ENCODE data around the gene ZFAND4.
"Not testable (repeated sequence)": the region's sequence is repeated elsewhere in the genome, so short reads cannot be mapped to it uniquely, and the experiment has no call there.

The ZFAND4 gene

DNA sequence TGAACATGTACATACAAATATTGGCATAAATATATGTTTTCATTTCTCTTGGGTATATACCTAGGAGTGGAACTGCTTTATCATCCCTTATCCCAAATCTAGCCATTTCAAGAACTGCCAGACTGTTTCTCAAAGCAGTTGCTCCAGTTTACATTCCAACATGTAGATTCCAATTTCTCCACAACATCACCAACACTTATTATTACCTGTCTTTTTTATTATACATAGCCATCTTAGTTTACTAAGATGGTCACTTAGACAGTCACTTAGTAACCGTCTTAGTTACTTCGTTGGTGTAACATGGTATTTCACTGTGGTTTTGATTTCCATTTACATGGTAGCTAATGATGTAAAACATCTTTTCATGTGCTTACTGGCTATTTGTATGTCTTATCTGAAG is 82.7 kb downstream of the ZFAND4 start:
- no peak for DNase-seq (ENCODE audit: low read depth)

DNA sequence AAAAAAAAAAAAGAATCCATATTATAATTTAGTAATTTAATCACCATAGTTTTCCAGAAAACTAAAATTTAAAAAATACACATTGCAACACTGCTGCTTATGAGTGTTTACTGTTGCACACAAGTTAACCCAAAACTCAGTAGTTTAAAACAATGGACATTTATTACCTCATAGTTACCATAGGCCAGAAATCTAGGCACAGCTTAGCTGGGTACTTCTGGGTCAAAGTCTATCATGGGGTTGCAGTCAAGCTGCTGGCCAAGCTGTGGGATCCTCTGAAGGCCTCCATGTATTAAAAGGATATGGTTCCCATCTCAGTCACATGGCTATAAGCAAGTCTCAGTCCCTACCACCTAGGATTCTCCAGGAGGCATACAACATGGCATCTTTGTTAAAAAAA is 83.6 kb downstream of the ZFAND4 start:
- DNase-seq (ENCODE audit: low read depth): no peak

DNA sequence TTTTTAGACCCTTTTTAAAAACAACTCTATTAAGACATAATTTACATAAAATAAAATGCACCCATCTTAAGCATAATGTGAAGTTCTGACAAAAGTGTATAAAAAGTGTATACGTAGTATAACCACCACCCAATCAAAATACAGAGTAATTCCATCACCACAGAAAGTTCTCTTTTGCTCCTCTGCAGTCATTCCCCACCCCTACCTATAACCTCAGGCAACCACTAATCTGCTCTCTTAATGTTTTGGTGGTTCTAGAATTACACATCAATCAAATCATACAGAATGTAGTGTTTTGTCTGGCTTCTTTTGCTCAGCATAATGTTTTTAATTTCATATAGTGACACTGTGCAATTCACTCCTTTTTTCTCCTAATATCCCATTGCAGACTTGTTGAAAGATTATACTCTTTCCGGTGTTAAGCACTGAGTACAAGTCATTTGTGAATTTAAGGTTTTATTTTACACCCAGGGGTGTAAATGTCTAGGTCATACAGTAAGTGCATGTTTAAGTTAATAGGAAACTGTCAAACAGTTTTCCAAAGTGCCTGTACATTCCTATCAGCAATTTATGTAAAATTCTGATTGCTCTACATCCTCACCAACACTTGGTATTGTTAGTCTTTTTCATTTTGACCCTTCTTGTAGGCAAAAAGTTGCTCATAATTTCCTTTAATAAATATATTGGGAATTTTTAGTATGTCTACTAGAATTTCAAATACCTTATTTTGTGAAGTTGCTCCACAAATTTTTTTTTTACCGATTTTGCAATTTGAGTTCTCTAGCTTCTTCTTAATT is 86.3 kb downstream of the ZFAND4 start:
- no peak for DNase-seq (ENCODE audit: low read depth)

DNA sequence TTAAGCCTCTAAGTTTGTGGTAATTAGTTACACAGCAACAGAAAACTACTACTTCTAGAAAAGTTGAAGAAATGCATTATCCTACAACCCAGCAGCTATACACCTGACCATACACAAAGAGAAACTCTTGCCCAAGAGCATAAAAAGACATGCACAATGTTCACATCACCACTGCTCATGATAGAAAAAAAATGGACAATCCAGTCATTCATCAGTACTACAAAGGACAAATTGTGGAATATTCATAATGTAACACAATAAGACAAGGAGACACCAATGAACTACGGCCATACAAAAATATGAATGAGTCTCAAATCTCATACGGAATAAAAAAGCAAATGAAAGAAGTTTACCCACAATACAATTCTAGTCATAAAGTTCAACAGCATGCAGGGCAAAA is 87.4 kb downstream of the ZFAND4 start:
- no peak for DNase-seq (ENCODE audit: low read depth)

DNA sequence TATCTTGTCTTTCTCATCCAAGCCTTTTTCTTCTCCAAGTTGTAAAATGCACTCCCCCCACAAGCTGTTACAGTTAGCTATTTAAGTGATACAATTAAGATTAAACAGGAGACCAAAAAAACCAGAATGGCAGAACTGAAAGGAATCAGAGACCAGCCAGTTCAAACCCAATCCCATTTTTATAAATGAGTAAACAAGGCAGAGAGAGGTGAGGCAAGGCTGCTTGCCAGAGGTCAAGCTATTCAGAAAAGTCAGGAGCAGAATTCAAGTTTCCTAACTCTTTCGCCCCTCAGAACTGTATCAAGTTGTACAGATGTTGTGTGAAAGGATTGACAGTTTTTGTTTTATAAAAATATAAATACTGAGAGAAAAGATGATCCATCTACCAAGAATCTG is 90.2 kb downstream of the ZFAND4 start:
- DNase-seq (ENCODE audit: low read depth): no peak

DNA sequence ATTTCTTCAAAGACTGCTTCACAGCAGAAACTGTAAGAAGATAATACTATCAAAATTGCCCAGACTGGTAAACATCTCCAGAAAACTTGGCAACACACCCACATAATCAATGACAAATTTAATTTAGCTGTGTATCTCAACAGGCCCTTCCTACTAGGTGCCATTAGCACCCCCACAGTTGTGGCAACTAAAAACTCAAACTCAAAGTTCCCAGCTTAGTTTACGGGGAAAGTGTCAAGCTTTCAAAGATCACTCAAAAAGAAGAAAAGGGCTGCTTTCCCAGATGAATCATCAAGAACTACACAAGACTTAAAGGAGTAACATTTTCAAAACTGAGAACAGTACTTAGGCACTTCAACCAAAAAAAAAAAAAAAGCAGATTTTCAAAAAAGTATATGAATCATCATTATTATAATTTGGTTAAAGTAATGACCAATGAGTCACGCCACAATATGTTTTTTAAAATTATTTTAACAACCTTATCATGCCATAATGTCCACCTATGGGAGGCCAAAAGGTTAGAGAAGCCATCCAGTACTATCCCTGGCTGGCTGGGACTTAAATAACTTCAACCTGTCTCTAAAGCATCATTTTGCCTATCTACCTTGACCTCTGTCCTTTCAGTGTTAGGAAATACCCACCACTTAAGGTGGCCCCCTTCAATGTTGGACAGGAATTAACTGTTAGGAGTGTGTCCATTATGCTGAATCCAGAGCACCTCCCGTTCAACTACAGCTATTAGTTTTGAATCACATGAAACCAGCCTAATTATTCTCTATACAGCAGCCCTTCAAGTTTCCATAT is 90.8 kb downstream of the ZFAND4 start:
- no peak for DNase-seq (ENCODE audit: low read depth)

DNA sequence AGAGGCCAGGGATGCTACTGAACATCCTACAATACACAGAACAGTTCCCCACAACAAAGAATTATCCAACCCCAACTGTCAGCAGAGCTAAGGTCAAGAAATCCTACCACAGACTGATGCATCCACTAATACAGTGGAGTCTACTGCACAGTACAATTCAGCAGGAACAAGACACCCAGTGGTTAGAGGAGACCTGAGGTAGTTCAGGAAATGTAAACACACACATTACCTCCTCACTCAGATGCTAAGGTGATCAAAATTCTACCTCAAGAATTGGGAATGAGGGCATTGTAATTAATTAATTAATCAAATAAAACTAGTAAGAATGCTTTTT is 91.4 kb downstream of the ZFAND4 start:
- no peak for DNase-seq (ENCODE audit: low read depth)

DNA sequence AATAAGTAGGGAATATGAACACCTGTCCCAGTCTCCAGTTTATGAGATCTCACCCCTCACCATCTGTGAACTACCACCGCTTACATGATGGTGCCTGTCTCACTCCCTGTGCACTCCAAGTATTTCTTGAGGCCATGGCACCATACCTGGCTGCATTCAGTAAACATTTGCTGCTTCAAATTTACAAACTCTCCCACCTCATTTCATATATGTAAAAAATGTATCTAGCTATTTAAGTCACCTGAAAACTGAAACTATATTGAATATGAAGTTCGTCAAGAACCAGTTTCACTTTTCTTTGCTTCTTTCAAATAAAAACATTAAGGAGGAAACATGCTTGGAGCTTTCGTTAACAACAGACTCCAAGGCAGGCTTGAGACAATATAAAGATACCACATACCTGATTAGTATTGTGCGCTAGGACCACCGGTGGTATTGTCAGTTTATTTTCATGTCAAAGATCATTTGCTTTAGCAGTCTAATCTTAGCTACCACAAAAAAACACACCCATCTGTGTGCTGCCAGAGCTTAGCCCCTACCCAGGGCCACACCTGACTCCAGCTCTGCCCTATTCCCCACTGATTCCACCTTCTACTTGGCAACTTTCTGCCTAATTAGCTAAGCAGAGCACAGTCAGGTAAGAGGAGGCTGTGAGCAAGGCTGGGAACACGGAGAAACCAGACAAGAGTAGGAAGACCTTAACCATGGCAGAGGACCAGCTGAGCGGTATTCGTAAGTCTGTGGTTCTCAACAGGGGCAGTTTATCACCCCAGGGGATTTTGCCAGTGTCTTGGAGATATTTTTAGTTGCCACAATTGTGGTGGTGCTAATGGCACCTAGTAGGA is 92.0 kb downstream of the ZFAND4 start:
- no peak for DNase-seq (ENCODE audit: low read depth)

DNA sequence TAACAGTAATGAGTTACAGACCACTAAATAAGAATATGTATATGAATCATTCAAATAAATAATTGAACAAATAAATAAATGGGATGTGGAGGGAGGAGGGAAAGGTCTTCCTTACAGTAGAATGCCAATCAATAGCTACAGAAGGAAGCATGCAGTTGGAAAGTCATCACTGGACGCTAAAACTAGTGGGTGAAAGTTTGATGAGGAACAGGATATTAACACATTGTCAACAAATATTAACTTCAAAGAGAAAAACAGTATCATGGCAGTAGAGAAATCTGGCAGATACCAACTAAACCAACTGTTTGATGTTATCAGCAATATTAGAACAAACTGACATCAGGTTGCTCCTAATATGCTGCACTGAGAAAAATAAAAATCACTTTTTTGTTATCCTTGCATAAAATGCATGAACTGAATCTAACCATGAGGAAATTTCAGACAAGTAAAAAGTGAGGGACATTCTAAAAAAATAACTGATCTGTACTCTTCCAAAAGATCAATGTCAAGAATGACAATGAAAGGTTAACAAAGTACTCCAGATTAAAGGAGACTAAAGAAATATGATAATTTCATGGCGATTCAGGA is 94.1 kb downstream of the ZFAND4 start:
- no peak for DNase-seq (ENCODE audit: low read depth)

DNA sequence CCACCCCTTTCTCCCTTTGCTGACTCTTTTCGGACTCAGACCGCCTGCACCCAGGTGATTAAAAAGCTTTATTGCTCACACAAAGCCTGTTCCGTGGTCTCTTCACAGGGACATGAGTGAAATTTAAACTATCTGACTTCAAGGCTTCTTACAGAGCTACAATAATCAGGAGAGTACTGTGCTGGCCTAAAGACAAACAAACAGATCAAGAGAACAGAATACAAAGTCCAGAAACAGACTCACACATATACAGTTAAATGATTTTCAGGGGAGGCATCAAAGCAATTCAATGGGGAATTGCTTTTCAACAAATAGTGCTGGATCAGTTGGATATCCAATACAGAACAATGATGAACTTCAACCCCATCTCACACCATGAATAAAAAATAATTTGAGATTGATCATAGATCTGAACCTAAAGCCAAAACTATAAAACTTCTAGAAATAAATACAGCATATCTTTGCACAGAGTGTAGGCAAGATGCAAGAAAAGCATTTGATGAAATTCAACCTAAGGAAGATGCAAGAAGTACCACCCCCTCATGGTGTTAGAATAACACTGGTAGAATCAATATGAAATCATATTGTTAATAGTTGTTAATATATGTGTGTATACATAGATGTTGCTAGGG is 96.5 kb downstream of the ZFAND4 start:
- DNase-seq (ENCODE audit: low read depth): no peak

DNA sequence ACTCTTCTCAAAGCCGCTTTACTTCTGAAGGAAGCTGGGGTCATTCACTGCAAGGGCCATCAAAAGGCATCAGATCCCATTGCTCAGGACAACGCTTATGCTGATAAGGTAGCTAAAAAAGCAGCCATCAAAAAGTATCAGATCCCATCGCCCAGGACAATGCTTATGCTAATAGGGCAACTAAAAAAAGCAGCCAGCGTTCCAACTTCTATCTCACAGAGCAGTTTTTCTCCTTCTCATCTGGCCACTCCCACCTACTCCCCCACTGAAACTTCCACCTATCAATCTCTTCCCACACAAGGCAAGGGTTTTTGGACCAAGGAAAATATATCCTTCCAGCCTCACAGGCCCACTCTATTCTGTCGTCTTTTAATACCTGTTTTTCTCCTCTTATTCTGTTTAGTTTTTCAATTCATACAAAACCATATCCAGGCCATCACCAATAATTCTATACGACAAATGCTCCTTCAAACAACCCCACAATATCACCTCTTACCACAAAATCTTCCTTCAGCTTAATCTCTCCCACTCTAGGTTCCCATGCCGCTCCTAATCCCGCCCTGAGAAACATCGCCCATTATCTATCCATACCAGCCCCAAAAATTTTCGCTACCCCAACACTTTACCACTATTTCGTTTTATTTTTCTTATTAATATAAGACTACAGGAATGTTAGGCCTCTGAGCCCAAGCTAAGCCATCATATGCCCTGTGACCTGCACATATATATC is 97.4 kb downstream of the ZFAND4 start:
- DNase-seq (ENCODE audit: low read depth): not testable (repeated sequence)

DNA sequence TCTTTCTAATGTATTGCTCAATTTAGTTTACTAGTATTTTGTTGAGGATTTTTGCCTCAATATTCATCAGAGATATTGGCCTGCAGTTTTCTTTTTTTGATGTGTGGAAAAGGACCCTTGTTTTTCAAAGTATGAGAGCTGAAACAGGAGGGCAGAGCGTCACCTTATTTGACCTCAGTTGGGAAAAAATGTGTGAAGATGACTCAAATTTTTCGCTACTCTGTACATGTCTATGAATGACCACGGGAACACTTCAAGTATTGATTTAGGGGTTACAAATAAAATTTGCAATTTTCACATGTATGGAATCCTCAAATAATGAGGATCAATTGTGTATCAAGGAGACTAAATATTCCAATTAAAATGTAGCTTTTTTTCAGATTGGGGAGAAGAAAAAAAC is 103.1 kb downstream of the ZFAND4 start:
- DNase-seq (ENCODE audit: low read depth): no peak

DNA sequence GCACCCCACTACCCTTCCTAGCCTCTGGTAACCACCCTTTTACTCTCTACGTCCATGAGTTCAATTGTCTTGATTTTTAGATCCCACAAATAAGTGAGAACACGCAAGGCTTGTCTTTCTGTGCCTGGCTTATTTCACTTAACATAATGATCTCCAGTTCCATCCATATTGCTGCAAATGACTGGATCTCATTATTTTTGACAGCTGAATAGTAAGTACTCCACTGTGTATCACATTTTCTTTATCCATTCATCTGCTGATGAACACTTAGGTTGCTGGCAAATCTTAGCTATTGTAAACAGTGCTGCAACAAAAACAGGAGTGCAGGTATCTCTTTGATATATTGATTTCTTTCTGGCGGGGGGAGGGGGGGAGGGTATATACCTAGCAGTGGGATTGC is 106.2 kb downstream of the ZFAND4 start:
- no peak for DNase-seq (ENCODE audit: low read depth)
